GM21360 (cell line): ENCODE results near the gene LOXHD1.

ENCODE experiments used
- ATAC-seq: cut with Tn5 transposase; IDR thresholded peaks from one replicate; pipeline ENCODE4 v1.9.1; 2021; ENCODE audit warnings: mild to moderate bottlenecking, moderate library complexity; ENCODE audit not compliant: unreplicated experiment

Gene LOXHD1

GRCh38 chr18:46657115-46657955, at the start of gene LOXHD1:
TSS of gene LOXHD1 (minus strand) at chr18:46657220. CDS start at chr18:46657033, 187 bp downstream.
- ATAC-seq: no peak

GRCh38 chr18:46705521-46705920, 48.5 kb upstream of the LOXHD1 start:
- no peak for ATAC-seq

GRCh38 chr18:46704816-46705215, 47.8 kb upstream of the LOXHD1 start:
- no peak for ATAC-seq

- ATAC-seq: no peak
Observed at GRCh38 chr18:46704189-46704588, 47.2 kb upstream of the LOXHD1 start.

- ATAC-seq: no peak
Observed at GRCh38 chr18:46702471-46702870, 45.5 kb upstream of the LOXHD1 start.

GRCh38 chr18:46700066-46700824, 43.2 kb upstream of the LOXHD1 start:
- ATAC-seq: no peak

- no peak for ATAC-seq
Observed at GRCh38 chr18:46696702-46697101, 39.7 kb upstream of the LOXHD1 start.

- ATAC-seq: no peak
Observed at GRCh38 chr18:46696268-46696667, 39.2 kb upstream of the LOXHD1 start.

GRCh38 chr18:46693996-46694395, 37.0 kb upstream of the LOXHD1 start:
- ATAC-seq: no peak

GRCh38 chr18:46688853-46689525, 32.0 kb upstream of the LOXHD1 start:
- no peak for ATAC-seq

- ATAC-seq: no peak
Observed at GRCh38 chr18:46686186-46686585, 29.2 kb upstream of the LOXHD1 start.

- ATAC-seq: no peak
Observed at GRCh38 chr18:46683252-46683651, 26.2 kb upstream of the LOXHD1 start.

GRCh38 chr18:46680784-46681695, 24.0 kb upstream of the LOXHD1 start:
- no peak for ATAC-seq

- no peak for ATAC-seq
Observed at GRCh38 chr18:46679846-46680598, 23.0 kb upstream of the LOXHD1 start.

GRCh38 chr18:46678785-46679399, 21.9 kb upstream of the LOXHD1 start:
- ATAC-seq: no peak

- no peak for ATAC-seq
Observed at GRCh38 chr18:46678041-46678440, 21.0 kb upstream of the LOXHD1 start.

- ATAC-seq: no peak
Observed at GRCh38 chr18:46677611-46678010, 20.6 kb upstream of the LOXHD1 start.

GRCh38 chr18:46676182-46676835, 19.3 kb upstream of the LOXHD1 start:
- no peak for ATAC-seq

GRCh38 chr18:46675112-46675511, 18.1 kb upstream of the LOXHD1 start:
- ATAC-seq: no peak
